Vagina (tissue), 2 donors: Measurements from ENCODE around the gene LIPG.

Experiments
- POLR2AphosphoS5 ChIP-seq, 2 donors: sonication (generic); formaldehyde crosslinking; IDR thresholded peaks; one replicate each; pipeline ENCODE4 v1.9.0; 2017; ENCODE audit warnings: antibody characterized with exemption in 2 of 2, mild to moderate bottlenecking in 2 of 2, low read depth in 1 of 2; ENCODE audit not compliant: insufficient read depth in 1 of 2
- TF ChIP-seq, protein P1 (sequence below), 3 experiments: fragments of 450-650 bp in 2 of 3; fragments of 200-600 bp in 1 of 3; sonication (generic) in 1 of 3; IDR thresholded peaks; one replicate each; pipeline ENCODE4 v1.5.1; 2017 to 2019; ENCODE audit warnings: antibody characterized with exemption in 3 of 3, mild to moderate bottlenecking in 2 of 3, moderate library complexity in 2 of 3

DNA sequence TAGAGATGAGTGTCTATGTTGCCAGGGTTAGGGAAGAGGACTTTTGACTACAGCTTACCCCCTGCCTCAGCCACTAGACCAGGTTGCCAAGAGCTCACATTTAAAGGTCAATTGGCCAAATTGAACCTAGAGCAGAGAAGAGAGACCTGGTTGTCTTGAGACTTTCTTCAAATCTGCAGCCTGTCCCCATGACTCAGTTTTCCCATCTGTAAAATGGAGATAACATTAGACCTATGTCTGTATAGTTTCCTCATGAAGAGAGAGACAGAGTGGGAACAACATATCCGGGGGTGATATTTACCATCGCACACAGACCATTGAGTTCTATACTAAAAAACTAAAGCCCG is 1.6 kb upstream of the LIPG start:
- TF ChIP-seq POLR2AphosphoS5 (IDR thresholded peaks at IDR 0.05; ENCODE audit: insufficient read depth in 1 of 2, low read depth in 1 of 2) = no peak
- TF ChIP-seq, protein P1, sequence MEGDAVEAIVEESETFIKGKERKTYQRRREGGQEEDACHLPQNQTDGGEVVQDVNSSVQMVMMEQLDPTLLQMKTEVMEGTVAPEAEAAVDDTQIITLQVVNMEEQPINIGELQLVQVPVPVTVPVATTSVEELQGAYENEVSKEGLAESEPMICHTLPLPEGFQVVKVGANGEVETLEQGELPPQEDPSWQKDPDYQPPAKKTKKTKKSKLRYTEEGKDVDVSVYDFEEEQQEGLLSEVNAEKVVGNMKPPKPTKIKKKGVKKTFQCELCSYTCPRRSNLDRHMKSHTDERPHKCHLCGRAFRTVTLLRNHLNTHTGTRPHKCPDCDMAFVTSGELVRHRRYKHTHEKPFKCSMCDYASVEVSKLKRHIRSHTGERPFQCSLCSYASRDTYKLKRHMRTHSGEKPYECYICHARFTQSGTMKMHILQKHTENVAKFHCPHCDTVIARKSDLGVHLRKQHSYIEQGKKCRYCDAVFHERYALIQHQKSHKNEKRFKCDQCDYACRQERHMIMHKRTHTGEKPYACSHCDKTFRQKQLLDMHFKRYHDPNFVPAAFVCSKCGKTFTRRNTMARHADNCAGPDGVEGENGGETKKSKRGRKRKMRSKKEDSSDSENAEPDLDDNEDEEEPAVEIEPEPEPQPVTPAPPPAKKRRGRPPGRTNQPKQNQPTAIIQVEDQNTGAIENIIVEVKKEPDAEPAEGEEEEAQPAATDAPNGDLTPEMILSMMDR (IDR thresholded peaks at IDR 0.05) = no peak
